DOHH2 (cell line): ENCODE measurements around the gene KCNN1.

Experiments
- H3F3A ChIP-seq: fragments of 200-600 bp; sonication (generic), shearing (Covaris generic); 2 replicates; pipeline ENCODE4 v1.6.0; 2016; ENCODE audit warnings: antibody characterized with exemption, mild to moderate bottlenecking; ENCODE audit not compliant: control insufficient read depth, insufficient read depth
- H3K27ac ChIP-seq: fragments of 200-600 bp; sonication (generic); 2 replicates; pipeline ENCODE4 v1.5.1; 2014; ENCODE audit warnings: low read depth, mild to moderate bottlenecking, low read length, moderate library complexity
- H3K27me3 ChIP-seq: fragments of 200-600 bp; sonication (generic); 2 replicates; pipeline ENCODE4 v1.6.1; 2014; ENCODE audit warnings: mild to moderate bottlenecking, low read length, mixed read lengths; ENCODE audit not compliant: control insufficient read depth
- H3K36me3 ChIP-seq: fragments of 200-600 bp; sonication (generic); 2 replicates; pipeline ENCODE4 v1.6.1; 2014; ENCODE audit warnings: mild to moderate bottlenecking, low read length, moderate library complexity, mixed read lengths; ENCODE audit not compliant: control insufficient read depth
- H3K4me1 ChIP-seq: fragments of 200-600 bp; sonication (generic); 2 replicates; pipeline ENCODE4 v1.6.1; 2014; ENCODE audit warnings: mild to moderate bottlenecking, low read length, mixed read lengths; ENCODE audit not compliant: control insufficient read depth
- H3K4me2 ChIP-seq: fragments of 200-600 bp; sonication (generic); 2 replicates; pipeline ENCODE4 v1.6.0; 2014; ENCODE audit warnings: mild to moderate bottlenecking, low read length, moderate library complexity
- H3K4me3 ChIP-seq: fragments of 200-600 bp; sonication (generic); 2 replicates; pipeline ENCODE4 v1.5.1; 2014; ENCODE audit warnings: mild to moderate bottlenecking, low read length, mixed read lengths
- H3K79me2 ChIP-seq: fragments of 200-600 bp; sonication (generic); 2 replicates; pipeline ENCODE4 v1.6.1; 2014; ENCODE audit warnings: mild to moderate bottlenecking, low read length, mixed read lengths; ENCODE audit not compliant: control insufficient read depth
- H3K9me2 ChIP-seq: fragments of 200-600 bp; sonication (generic); replicated peaks from 2 replicates; pipeline ENCODE4 v1.6.1; 2014; ENCODE audit warnings: mild to moderate bottlenecking, low read length, mixed read lengths; ENCODE audit not compliant: control insufficient read depth
- H3K9me3 ChIP-seq: fragments of 200-600 bp; sonication (generic); 2 replicates; pipeline ENCODE4 v1.6.1; 2014; ENCODE audit warnings: antibody characterized with exemption, low read length, mixed read lengths; ENCODE audit not compliant: control insufficient read depth, insufficient read depth
- H4K20me1 ChIP-seq: fragments of 200-600 bp; sonication (generic); 2 replicates; pipeline ENCODE4 v1.6.0; 2014; ENCODE audit warnings: low read depth, mild to moderate bottlenecking, antibody characterized with exemption, low read length, moderate library complexity; ENCODE audit not compliant: control insufficient read depth, insufficient read depth
- EZH2phosphoT487 ChIP-seq: fragments of 200-600 bp; sonication (generic); IDR thresholded peaks from 2 replicates; pipeline ENCODE4 v1.6.1; 2017; ENCODE audit warnings: borderline replicate concordance, mild to moderate bottlenecking, antibody characterized with exemption, low read length, moderate library complexity, mixed read lengths
- TF ChIP-seq, protein P1 (sequence below): fragments of 200-600 bp; sonication (generic); IDR thresholded peaks from one replicate; pipeline ENCODE4 v1.5.1; 2014; ENCODE audit warnings: antibody characterized with exemption, mild to moderate bottlenecking, low read depth, low read length; ENCODE audit not compliant: poor library complexity, severe bottlenecking

Gene KCNN1

GRCh38 chr19:18043676-18044075, 76.8 kb downstream of the KCNN1 start:
- Histone ChIP-seq H3K4me3 (no peak overlapping the region), H3K4me1 (peaks cover 23% of the 10 kb centered on the region), H3K27ac (no peak overlapping the region), H3K79me2 (no peaks in the 10 kb centered on the region), H3F3A (peaks cover 5% of the 10 kb centered on the region; the same call in 1 of the 2 replicates), H3K36me3 (no peaks in the 10 kb centered on the region), H3K9me2 (no peaks in the 10 kb centered on the region), H4K20me1 (no peaks in the 10 kb centered on the region), H3K9me3 (no peaks in the 10 kb centered on the region), H3K4me2 (no peak overlapping the region), H3K27me3 (0 out of 2 replicates have a peak, but pooled peaks cover 2% of the 10 kb centered on the region)
- TF ChIP-seq, protein P1, sequence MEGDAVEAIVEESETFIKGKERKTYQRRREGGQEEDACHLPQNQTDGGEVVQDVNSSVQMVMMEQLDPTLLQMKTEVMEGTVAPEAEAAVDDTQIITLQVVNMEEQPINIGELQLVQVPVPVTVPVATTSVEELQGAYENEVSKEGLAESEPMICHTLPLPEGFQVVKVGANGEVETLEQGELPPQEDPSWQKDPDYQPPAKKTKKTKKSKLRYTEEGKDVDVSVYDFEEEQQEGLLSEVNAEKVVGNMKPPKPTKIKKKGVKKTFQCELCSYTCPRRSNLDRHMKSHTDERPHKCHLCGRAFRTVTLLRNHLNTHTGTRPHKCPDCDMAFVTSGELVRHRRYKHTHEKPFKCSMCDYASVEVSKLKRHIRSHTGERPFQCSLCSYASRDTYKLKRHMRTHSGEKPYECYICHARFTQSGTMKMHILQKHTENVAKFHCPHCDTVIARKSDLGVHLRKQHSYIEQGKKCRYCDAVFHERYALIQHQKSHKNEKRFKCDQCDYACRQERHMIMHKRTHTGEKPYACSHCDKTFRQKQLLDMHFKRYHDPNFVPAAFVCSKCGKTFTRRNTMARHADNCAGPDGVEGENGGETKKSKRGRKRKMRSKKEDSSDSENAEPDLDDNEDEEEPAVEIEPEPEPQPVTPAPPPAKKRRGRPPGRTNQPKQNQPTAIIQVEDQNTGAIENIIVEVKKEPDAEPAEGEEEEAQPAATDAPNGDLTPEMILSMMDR: no peak
- TF ChIP-seq EZH2phosphoT487: no peak

- Histone ChIP-seq H3K27ac (peak overlapping the region; percentile 22), H3K4me1 (peaks cover 23% of the 10 kb centered on the region), H4K20me1 (no peaks in the 10 kb centered on the region), H3K4me2 (peak overlapping the region; percentile 79), H3K9me2 (no peaks in the 10 kb centered on the region), H3K36me3 (no peaks in the 10 kb centered on the region), H3K27me3 (0 out of 2 replicates have a peak, but pooled peaks cover 2% of the 10 kb centered on the region), H3K9me3 (no peaks in the 10 kb centered on the region), H3K4me3 (peak overlapping the region; percentile 52), H3K79me2 (no peaks in the 10 kb centered on the region), H3F3A (peaks cover 5% of the 10 kb centered on the region; the same call in 1 of the 2 replicates)
- TF ChIP-seq EZH2phosphoT487: no peak
- TF ChIP-seq, protein P1: no peak
Measured at GRCh38 chr19:18044825-18045304, 78.0 kb downstream of the KCNN1 start.

GRCh38 chr19:18045307-18046050, 78.6 kb downstream of the KCNN1 start:
- Histone ChIP-seq H3K27me3 (0 out of 2 replicates have a peak, but pooled peaks cover 2% of the 10 kb centered on the region), H3K9me2 (no peaks in the 10 kb centered on the region), H3K4me3 (peak overlapping the region; percentile 52), H3K79me2 (no peaks in the 10 kb centered on the region), H3F3A (peaks cover 5% of the 10 kb centered on the region; the same call in 1 of the 2 replicates), H3K4me1 (peaks cover 23% of the 10 kb centered on the region), H3K27ac (peak overlapping the region; percentile 22), H3K4me2 (peak overlapping the region; percentile 79), H3K36me3 (no peaks in the 10 kb centered on the region), H4K20me1 (no peaks in the 10 kb centered on the region), H3K9me3 (no peaks in the 10 kb centered on the region)
- TF ChIP-seq, protein P1: no peak
- TF ChIP-seq EZH2phosphoT487: no peak
